Common myeloid progenitor, CD34-positive (primary cell): ENCODE measurements around the gene WHRN.

Experiments
- CTCF ChIA-PET: fragments of 350-600 bp; sonication (Branson Sonifier 250); formaldehyde crosslinking; loops from one replicate; lab custom pipeline; 2021; ENCODE audit warnings: antibody characterized with exemption; lab: Charles Lee
- POLR2A ChIA-PET: fragments of 350-600 bp; sonication (Branson Sonifier 250); formaldehyde crosslinking; loops from one replicate; lab custom pipeline; 2021; ENCODE audit warnings: antibody characterized with exemption; lab: Charles Lee
- DNase-seq, 3 donors: peaks; one replicate each; pipeline versions ENCODE4 v3.0.0 to v3.0.0-alpha.2; 2013
- H3K27ac ChIP-seq, 2 experiments: 1 replicate in 1 of 2; 2 replicates in 1 of 2; pipeline ENCODE4 v1.7.0; 2013; ENCODE audit warnings: inconsistent platforms in 2 of 2, low read length in 2 of 2, mild to moderate bottlenecking in 2 of 2, low read depth in 1 of 2, moderate library complexity in 1 of 2; ENCODE audit not compliant: severe bottlenecking in 2 of 2, insufficient read depth in 1 of 2, poor library complexity in 1 of 2
- H3K27me3 ChIP-seq, 5 experiments: replicated peaks in 2 of 5; 1 replicate in 3 of 5; 2 replicates in 2 of 5; pipeline versions ENCODE4 v1.6.1 to v1.7.0; 2013; ENCODE audit warnings: low read length in 4 of 5, mild to moderate bottlenecking in 2 of 5, moderate library complexity in 2 of 5, inconsistent platforms in 1 of 5; ENCODE audit not compliant: insufficient read depth in 5 of 5, control insufficient read depth in 4 of 5
- H3K36me3 ChIP-seq, 4 experiments: 1 replicate in 2 of 4; 2 replicates in 2 of 4; pipeline versions ENCODE4 v1.6.1 to v1.7.0; 2013; ENCODE audit warnings: low read length in 3 of 4, control low read depth in 1 of 4, mild to moderate bottlenecking in 1 of 4; ENCODE audit not compliant: control insufficient read depth in 4 of 4, insufficient read depth in 4 of 4
- H3K4me1 ChIP-seq, 4 experiments: 1 replicate in 3 of 4; 2 replicates in 1 of 4; pipeline versions ENCODE4 v1.6.1 to v1.7.1; 2013; ENCODE audit warnings: low read length in 3 of 4, mild to moderate bottlenecking in 3 of 4, control low read depth in 1 of 4, inconsistent platforms in 1 of 4, moderate library complexity in 1 of 4; ENCODE audit not compliant: control insufficient read depth in 4 of 4, insufficient read depth in 4 of 4; ENCODE audit errors: control extremely low read depth in 1 of 4
- H3K4me3 ChIP-seq, 7 experiments: 1 replicate in 4 of 7; 2 replicates in 3 of 7; pipeline versions ENCODE4 v1.5.1 to v1.7.0; 2013; ENCODE audit warnings: mild to moderate bottlenecking in 7 of 7, low read length in 6 of 7, moderate library complexity in 6 of 7, inconsistent platforms in 2 of 7, low read depth in 2 of 7, control low read depth in 1 of 7; ENCODE audit not compliant: insufficient read depth in 4 of 7, control insufficient read depth in 1 of 7; ENCODE audit errors: extremely low read depth in 1 of 7
- H3K9me3 ChIP-seq, 5 experiments: 1 replicate in 4 of 5; 2 replicates in 1 of 5; pipeline versions ENCODE4 v1.6.1 to v1.7.1; 2013; ENCODE audit warnings: low read length in 4 of 5, mild to moderate bottlenecking in 2 of 5, inconsistent platforms in 1 of 5, low read depth in 1 of 5, moderate library complexity in 1 of 5; ENCODE audit not compliant: control insufficient read depth in 4 of 5, insufficient read depth in 2 of 5; ENCODE audit errors: control extremely low read depth in 1 of 5
- WGBS: methylation state at CpG from one replicate; pipeline ENCODE4 v1.1.5; 2013; ENCODE audit not compliant: insufficient coverage; 5-methylcytosine and 5-hydroxymethylcytosine counted together

The WHRN gene

GRCh38 chr9:114494776-114495569, 10.3 kb downstream of the WHRN start:
- no peak for DNase-seq
- Histone ChIP-seq H3K27ac (no peak overlapping the region), H3K9me3 (no peaks in the 10 kb centered on the region), H3K4me3 (no peak overlapping the region), H3K36me3 (no peaks in the 10 kb centered on the region), H3K27me3 (peaks cover 0 to 26% (median 4%) of the 10 kb centered on the region in 5 experiments), H3K4me1 (peaks cover 0 to 5% (median 0%) of the 10 kb centered on the region in 4 experiments)
- ChIA-PET POLR2A (interaction anchor here (0.7 kb wide), 1 partner anchor 45 kb away, joined by 3 read pairs; no protein-coding TSS in a partner anchor), CTCF (no interaction called here)
- 94% methylated on average over 8 of the region's 12 CpGs for whole genome bisulfite sequencing

- H3K36me3 ChIP-seq: no peaks in the 10 kb centered on the region
- WGBS: 94% methylated on average over 6 of the region's 8 CpGs
- H3K27me3 ChIP-seq: peaks cover 0 to 21% (median 4%) of the 10 kb centered on the region in 5 experiments
- no peak for DNase-seq
- ChIA-PET CTCF (interaction anchor here (1.2 to 1.4 kb wide), 2 partner anchors 10 to 14 kb away, joined by 3 to 12 read pairs; no protein-coding TSS in a partner anchor), POLR2A (no interaction called here)
- peaks cover 0 to 5% (median 0%) of the 10 kb centered on the region in 4 experiments for H3K4me1 ChIP-seq
- no peaks in the 10 kb centered on the region for H3K9me3 ChIP-seq
- no peak overlapping the region for H3K4me3 ChIP-seq
- no peak overlapping the region for H3K27ac ChIP-seq
Observed at GRCh38 chr9:114493521-114494184, 11.6 kb downstream of the WHRN start.

- CTCF ChIA-PET: interaction anchor here (1.2 to 2.6 kb wide), 4 partner anchors 11 to 160 kb away, joined by 3 to 12 read pairs (median 9); no protein-coding TSS in a partner anchor
- no peaks in the 10 kb centered on the region for H3K9me3 ChIP-seq
- H3K27ac ChIP-seq: no peak overlapping the region
- peaks cover 0 to 5% (median 0%) of the 10 kb centered on the region in 4 experiments for H3K4me1 ChIP-seq
- no CpG with 5 or more reads among the region's 7 CpGs for WGBS
- peaks cover 0 to 19% (median 4%) of the 10 kb centered on the region in 5 experiments for H3K27me3 ChIP-seq
- H3K36me3 ChIP-seq: no peaks in the 10 kb centered on the region
- no peak overlapping the region for H3K4me3 ChIP-seq
- DNase-seq: no peak
- POLR2A ChIA-PET: no interaction called here
Observed at GRCh38 chr9:114492991-114493390, 12.3 kb downstream of the WHRN start.

- Histone ChIP-seq H3K27me3 (peaks cover 0 to 17% (median 4%) of the 10 kb centered on the region in 5 experiments), H3K27ac (no peak overlapping the region), H3K4me3 (no peak overlapping the region), H3K4me1 (no peaks in the 10 kb centered on the region), H3K9me3 (no peaks in the 10 kb centered on the region), H3K36me3 (no peaks in the 10 kb centered on the region)
- 95% methylated on average over 13 of the region's 17 CpGs for WGBS
- ChIA-PET POLR2A (interaction anchor here (0.8 kb wide), 1 partner anchor 10 kb away, joined by 3 read pairs; no protein-coding TSS in a partner anchor), CTCF (interaction anchor here (0.6 to 2.6 kb wide), 5 partner anchors 16 to 161 kb away, joined by 3 to 10 read pairs (median 3); no protein-coding TSS in a partner anchor)
- DNase-seq: no peak
Observed at GRCh38 chr9:114491430-114492003, 13.8 kb downstream of the WHRN start.

- DNase-seq: no peak
- Histone ChIP-seq H3K4me1 (peaks cover 0 to 3% (median 0%) of the 10 kb centered on the region in 4 experiments), H3K4me3 (no peak overlapping the region), H3K27me3 (peaks cover 0 to 9% (median 0%) of the 10 kb centered on the region in 5 experiments), H3K9me3 (no peaks in the 10 kb centered on the region), H3K36me3 (no peaks in the 10 kb centered on the region), H3K27ac (no peak overlapping the region)
- ChIA-PET POLR2A (no interaction called here), CTCF (interaction anchor here (1.1 to 7.1 kb wide), 2 partner anchors 9 to 17 kb away, joined by 3 to 80 read pairs; partner anchors contain the start of gene WHRN)
- 100% methylated on average over 12 of the region's 12 CpGs for WGBS
Observed at GRCh38 chr9:114489928-114490327, 15.3 kb downstream of the WHRN start.

GRCh38 chr9:114488398-114489129, 16.7 kb downstream of the WHRN start:
- no peaks in the 10 kb centered on the region for H3K36me3 ChIP-seq
- H3K9me3 ChIP-seq: no peaks in the 10 kb centered on the region
- H3K27me3 ChIP-seq: no peaks in the 10 kb centered on the region
- DNase-seq: no peak
- no peak overlapping the region for H3K4me3 ChIP-seq
- H3K4me1 ChIP-seq: peaks cover 0 to 3% (median 0%) of the 10 kb centered on the region in 4 experiments
- H3K27ac ChIP-seq: no peak overlapping the region
- ChIA-PET POLR2A (interaction anchor here (1.0 kb wide), 1 partner anchor 16 kb away, joined by 3 read pairs; no protein-coding TSS in a partner anchor), CTCF (interaction anchor here (0.7 to 7.1 kb wide), 18 partner anchors 11 to 526 kb away, joined by 3 to 80 read pairs (median 6); partner anchors contain the start of gene WHRN)
- WGBS: 89% methylated on average over 4 of the region's 7 CpGs
